ENCODE measurements around the gene SYT1.

The SYT1 gene

DNA sequence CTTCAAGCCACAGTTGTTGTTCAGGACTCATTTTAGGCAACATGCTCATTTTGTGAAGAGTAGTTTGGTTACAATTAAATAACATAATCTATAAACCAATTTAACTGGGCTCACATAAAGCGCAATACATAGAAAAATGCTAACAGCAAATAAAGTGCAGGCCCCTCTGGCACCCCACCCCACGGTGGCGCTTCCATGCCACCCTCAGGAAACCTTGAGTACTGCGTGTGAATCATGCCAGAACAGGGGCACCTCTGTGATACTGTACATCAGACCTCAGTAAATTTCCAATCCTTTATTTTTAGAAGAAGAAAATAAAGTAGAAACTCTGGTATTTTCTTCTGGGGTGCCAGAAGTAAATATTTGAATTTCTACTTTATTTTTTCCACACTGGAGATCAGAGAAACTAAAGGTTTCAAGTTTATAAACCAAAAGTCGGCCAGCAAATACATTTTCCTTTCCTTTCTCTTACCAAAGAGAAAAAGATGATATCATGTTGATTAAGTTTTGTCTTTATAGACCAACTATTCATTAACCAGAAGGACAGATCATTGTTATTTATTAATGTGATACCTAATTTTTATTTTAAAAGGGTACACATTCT, 509.4 kb downstream of the SYT1 start:
- POLR2A ChIA-PET, result no interaction called here
- TF ChIP-seq CTCF (IDR thresholded peaks at IDR 0.05; ENCODE audit: control extremely low read depth, extremely low read depth, low read depth, missing control alignments), result peak; percentile 31
- CTCF ChIA-PET, result interaction anchor here (1.3 to 2.2 kb wide), 2 partner anchors 9 to 12 kb away, joined by 4 to 8 read pairs; no protein-coding TSS in a partner anchor
- peak; percentile 17 for DNase-seq (ENCODE audit: extremely low spot score)

- no peak for TF ChIP-seq CTCF (IDR thresholded peaks at IDR 0.05; ENCODE audit: control extremely low read depth, extremely low read depth, low read depth, missing control alignments)
- DNase-seq (ENCODE audit: extremely low spot score), result no peak
- POLR2A ChIA-PET, result no interaction called here
- CTCF ChIA-PET, result interaction anchor here (1.1 to 1.3 kb wide), 4 partner anchors 9 to 16 kb away, joined by 3 to 5 read pairs (median 4); no protein-coding TSS in a partner anchor
Measured at GRCh38 chr12:79374545-79374944, 510.0 kb downstream of the SYT1 start.

GRCh38 chr12:79375050-79375449, 510.5 kb downstream of the SYT1 start:
- TF ChIP-seq CTCF (IDR thresholded peaks at IDR 0.05; ENCODE audit: control extremely low read depth, extremely low read depth, low read depth, missing control alignments), result no peak
- ChIA-PET POLR2A (no interaction called here), CTCF (interaction anchor here (1.1 to 1.3 kb wide), 4 partner anchors 8 to 16 kb away, joined by 3 to 5 read pairs (median 4); no protein-coding TSS in a partner anchor)
- DNase-seq (ENCODE audit: extremely low spot score), result no peak

DNA sequence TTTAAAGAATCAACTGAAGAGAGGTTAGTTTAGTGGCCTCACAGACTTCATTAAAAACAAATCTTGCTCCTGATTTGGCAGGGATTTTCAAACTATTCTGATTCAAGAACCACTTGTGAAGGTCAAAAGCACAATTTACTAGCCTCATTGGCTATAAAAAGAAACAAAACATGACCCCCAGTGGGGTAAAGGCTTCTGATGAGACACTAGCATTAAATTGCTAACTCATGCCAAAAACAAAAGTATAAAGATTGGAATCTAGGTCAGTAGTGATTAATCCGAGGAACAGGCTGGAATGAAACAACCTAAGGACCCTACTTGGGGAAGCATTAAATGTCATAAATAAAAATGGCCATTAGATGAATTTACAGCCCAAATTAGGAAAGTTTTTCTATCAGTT, 513.9 kb downstream of the SYT1 start:
- ChIA-PET POLR2A (no interaction called here), CTCF (no interaction called here)
- TF ChIP-seq CTCF (IDR thresholded peaks at IDR 0.05; ENCODE audit: control extremely low read depth, extremely low read depth, low read depth, missing control alignments), result no peak
- no peak for DNase-seq (ENCODE audit: extremely low spot score)

DNA sequence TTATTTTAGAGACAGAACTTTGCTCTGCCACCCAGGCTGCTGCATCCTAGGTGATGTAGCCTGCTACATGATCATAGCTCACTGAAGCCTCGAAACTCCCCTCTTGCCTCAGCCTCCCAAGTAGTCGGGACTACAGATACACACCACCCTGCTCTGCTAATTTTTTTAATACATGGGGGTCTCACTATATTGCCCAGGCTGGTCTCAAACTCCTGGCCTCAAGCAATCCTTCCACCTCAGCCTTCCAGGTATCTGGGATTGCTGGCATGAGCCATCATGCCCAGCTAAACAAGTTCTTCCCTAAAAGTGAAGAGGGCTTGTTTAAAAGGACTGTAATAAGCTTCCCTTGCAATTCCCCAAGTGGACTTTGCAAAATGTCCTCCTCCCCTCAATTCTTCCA, 515.8 kb downstream of the SYT1 start:
- no peak for TF ChIP-seq CTCF (IDR thresholded peaks at IDR 0.05; ENCODE audit: control extremely low read depth, extremely low read depth, low read depth, missing control alignments)
- ChIA-PET CTCF (no interaction called here), POLR2A (no interaction called here)
- no peak for DNase-seq (ENCODE audit: extremely low spot score)

GRCh38 chr12:79381248-79382208, 517.0 kb downstream of the SYT1 start:
- no peak for TF ChIP-seq CTCF (IDR thresholded peaks at IDR 0.05; ENCODE audit: control extremely low read depth, extremely low read depth, low read depth, missing control alignments)
- DNase-seq (ENCODE audit: extremely low spot score), result no peak
- CTCF ChIA-PET, result no interaction called here
- POLR2A ChIA-PET, result no interaction called here
